KBM-7 (cell line): ENCODE data around the gene WDR74.
"Not testable (repeated sequence)": the region's sequence is repeated elsewhere in the genome, so short reads cannot be mapped to it uniquely, and the experiment has no call there.

Source experiments
- DNase-seq: peaks from one replicate; pipeline ENCODE4 v3.0.0-alpha.2; 2015
- in situ Hi-C: fragments of 300-500 bp; cut with MboI; formaldehyde crosslinking; loops from 2 replicates; pipeline ENCODE4 v1.14.3; 2020; ENCODE audit warnings: low sequenced_read_pairs, low pct_unique_long_range_greater_than_20kb, mixed read lengths

WDR74 gene

GRCh38 chr11:62861564-62862192 lies 22.3 kb upstream of the WDR74 start:
- in situ Hi-C loops, DNase-seq: not testable (repeated sequence)

GRCh38 chr11:62860835-62861563 lies 21.6 kb upstream of the WDR74 start:
- DNase-seq = no peak
- in situ Hi-C loops = no loop called here

GRCh38 chr11:62859281-62859703 lies 19.9 kb upstream of the WDR74 start:
- DNase-seq, in situ Hi-C loops: not testable (repeated sequence)

- no peak for DNase-seq
- in situ Hi-C loops = no loop called here
Measured at GRCh38 chr11:62858201-62858600, 18.8 kb upstream of the WDR74 start.

- DNase-seq = peak; percentile 27
- in situ Hi-C loops = no loop called here
Measured at GRCh38 chr11:62857541-62857982, 18.2 kb upstream of the WDR74 start.

- no peak for DNase-seq
- in situ Hi-C loops = no loop called here
Measured at GRCh38 chr11:62856333-62856895, 17.0 kb upstream of the WDR74 start.

- in situ Hi-C loops = no loop called here
- DNase-seq = peak; percentile 99
Measured at GRCh38 chr11:62855571-62856332, 16.4 kb upstream of the WDR74 start.

GRCh38 chr11:62854825-62855570 lies 15.6 kb upstream of the WDR74 start:
- in situ Hi-C loops = no loop called here
- DNase-seq = peak; percentile 40

- in situ Hi-C loops = no loop called here
- DNase-seq = no peak
Measured at GRCh38 chr11:62854013-62854824, 14.8 kb upstream of the WDR74 start.

GRCh38 chr11:62853279-62853965 lies 14.0 kb upstream of the WDR74 start:
- in situ Hi-C loops = no loop called here
- DNase-seq = no peak

GRCh38 chr11:62852523-62853188 lies 13.3 kb upstream of the WDR74 start:
- in situ Hi-C loops = no loop called here
- DNase-seq = no peak

GRCh38 chr11:62851807-62852522 lies 12.6 kb upstream of the WDR74 start:
- DNase-seq = no peak
- in situ Hi-C loops = no loop called here

- DNase-seq = peak; percentile 64
- in situ Hi-C loops = no loop called here
Measured at GRCh38 chr11:62850911-62851806, 11.8 kb upstream of the WDR74 start.

GRCh38 chr11:62847767-62848314 lies 8.5 kb upstream of the WDR74 start:
- in situ Hi-C loops = no loop called here
- no peak for DNase-seq

- no peak for DNase-seq
- in situ Hi-C loops = no loop called here
Measured at GRCh38 chr11:62846177-62846576, 6.8 kb upstream of the WDR74 start.
